HG02840 (cell line): ENCODE measurements around the gene ZNF773.
"Not testable (repeated sequence)": the region's sequence is repeated elsewhere in the genome, so short reads cannot be mapped to it uniquely, and the experiment has no call there.

Experiments
- ATAC-seq: cut with Tn5 transposase; IDR thresholded peaks from one replicate; pipeline ENCODE4 v1.9.1; 2021; ENCODE audit warnings: mild to moderate bottlenecking, moderate library complexity, moderate number of reproducible peaks; ENCODE audit not compliant: unreplicated experiment, low FRiP score

Gene ZNF773

GRCh38 chr19:57499680-57500395 is at the start of gene ZNF773:
ZNF773 (plus strand) TSS chr19:57499938; CDS start chr19:57500081, 143 bp downstream.
- peak; percentile 98 for ATAC-seq

DNA sequence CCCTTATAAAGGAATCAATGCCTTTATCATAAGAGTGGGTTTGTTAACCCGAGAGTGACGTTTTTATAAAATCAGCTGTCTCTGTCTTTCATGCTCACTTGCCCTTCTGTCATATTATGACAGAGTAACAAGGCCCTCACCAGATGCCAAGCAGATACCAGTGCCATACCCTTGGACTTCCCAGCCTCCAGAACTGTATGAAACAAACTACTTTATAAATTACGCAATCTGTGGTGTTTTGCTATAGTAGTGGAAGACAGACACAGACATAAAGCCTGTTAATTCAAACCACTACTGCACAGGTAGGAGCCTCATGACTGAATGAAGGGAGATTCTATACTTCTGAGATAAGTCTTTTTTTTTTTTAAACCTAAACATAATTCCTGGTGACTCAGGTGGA is 47.4 kb upstream of the ZNF773 start:
- no peak for ATAC-seq

GRCh38 chr19:57465680-57466381 is 33.9 kb upstream of the ZNF773 start:
- ATAC-seq: no peak

- ATAC-seq: no peak
Observed at GRCh38 chr19:57466489-57466888, 33.2 kb upstream of the ZNF773 start.

DNA sequence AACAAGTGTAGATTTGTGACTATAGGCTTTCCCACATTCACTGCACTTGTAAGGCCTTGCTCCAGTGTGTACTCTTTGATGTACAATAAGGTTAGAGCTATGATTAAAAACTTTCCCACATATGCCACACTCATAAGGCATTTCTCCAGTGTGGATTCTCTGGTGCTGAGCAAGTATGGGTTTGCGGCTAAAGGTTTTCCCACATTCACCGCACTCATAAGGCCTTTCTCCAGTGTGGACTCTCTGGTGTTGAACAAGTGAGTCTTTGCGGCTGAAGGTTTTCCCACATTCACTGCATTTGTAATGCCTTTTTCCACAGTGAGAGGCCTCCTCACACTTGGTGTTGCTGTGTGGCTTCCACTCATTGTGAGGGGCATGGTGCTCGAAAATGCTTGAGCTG is 26.1 kb upstream of the ZNF773 start:
- no peak for ATAC-seq

GRCh38 chr19:57477191-57478008 is 22.3 kb upstream of the ZNF773 start, which contains the start of gene ZNF772:
ZNF772 (minus strand) TSS chr19:57477566; CDS start chr19:57477309, 257 bp downstream.
- peak; percentile 97 for ATAC-seq

DNA sequence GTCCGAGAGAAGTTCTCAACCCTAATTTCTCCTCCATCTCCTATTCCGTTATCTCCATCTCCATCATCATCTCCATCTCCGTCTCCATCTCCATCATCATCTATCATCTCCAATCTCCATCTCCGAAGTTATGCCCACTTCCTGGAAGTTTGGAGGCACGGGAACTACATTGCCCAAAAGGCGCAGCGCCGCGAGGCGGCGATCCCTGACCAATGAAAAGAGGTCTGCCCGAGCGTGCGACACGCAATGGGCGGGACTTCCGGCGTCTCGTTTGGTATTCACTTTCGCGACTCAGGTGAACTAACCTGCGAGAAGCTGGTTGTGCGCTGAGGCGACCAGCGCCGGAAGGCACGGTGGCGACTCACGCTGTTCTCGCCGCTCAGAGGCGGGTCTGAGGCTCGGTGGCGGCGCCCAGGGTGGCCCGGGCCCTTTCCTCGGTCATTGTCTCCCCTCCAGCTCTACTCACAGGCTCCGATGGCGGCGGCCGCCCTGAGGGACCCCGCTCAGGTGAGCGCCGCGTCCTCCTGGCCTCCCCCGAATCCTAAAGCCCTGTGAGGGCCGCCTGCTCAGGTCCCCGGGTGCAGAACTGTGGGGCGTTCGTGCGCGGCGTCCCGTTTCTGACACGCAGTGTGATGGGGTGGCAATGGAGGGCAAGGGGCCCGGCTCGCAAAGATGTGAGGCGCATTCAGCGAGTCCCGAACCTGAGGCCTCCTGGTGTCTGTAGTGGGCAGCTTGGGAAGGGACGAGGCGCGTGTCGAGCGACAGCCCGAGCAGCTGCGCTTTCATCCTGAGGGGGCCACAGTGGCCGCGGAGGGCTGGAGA is 12.1 kb upstream of the ZNF773 start, which contains the start of gene ZNF419:
TSS of gene ZNF419 (plus strand) at position 274 of the 822 bp plus-strand sequence. CDS start at position 475, 201 bp downstream.
- peak; percentile 91 for ATAC-seq

- peak; percentile 13 for ATAC-seq
Observed at GRCh38 chr19:57488299-57488644, 11.5 kb upstream of the ZNF773 start.

DNA sequence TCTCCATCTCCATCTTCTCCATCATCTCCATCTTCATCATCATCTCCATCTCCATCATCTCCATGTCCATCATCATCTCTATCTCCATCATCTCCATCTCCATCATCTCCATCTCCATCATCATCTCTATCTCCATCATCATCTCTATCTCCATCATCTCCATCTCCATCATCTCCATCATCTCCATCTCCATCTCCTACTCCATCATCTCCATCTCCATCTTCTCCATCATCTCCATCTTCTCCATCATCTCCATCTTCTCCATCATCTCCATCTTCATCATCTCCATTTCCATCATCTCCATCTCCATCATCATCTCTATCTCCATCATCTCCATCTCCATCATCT is 432 bp upstream of the ZNF773 start:
- ATAC-seq: not testable (repeated sequence)

- ATAC-seq: not testable (repeated sequence)
Observed at GRCh38 chr19:57500400-57500799, 662 bp downstream of the ZNF773 start.

DNA sequence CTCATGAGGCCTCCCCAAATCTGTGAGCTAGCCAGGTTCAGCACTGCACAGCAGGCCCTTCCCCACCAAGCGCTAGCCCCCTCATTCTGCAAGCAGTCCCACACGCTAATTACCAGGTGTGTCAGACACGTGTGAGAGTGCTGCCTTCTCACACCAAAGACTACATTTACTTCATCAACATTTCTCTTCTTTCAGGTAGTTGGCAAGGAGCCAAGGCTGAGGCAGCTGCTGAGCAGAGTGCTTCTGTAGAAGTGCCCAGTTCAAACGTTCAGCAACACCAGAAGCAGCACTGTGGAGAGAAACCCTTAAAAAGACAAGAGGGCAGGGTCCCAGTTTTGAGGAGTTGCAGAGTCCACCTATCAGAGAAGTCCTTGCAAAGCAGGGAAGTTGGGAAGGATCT is 6.4 kb downstream of the ZNF773 start:
- no peak for ATAC-seq

- ATAC-seq: no peak
Observed at GRCh38 chr19:57511484-57511883, 11.7 kb downstream of the ZNF773 start.

- no peak for ATAC-seq
Observed at GRCh38 chr19:57512845-57513244, 13.1 kb downstream of the ZNF773 start.

DNA sequence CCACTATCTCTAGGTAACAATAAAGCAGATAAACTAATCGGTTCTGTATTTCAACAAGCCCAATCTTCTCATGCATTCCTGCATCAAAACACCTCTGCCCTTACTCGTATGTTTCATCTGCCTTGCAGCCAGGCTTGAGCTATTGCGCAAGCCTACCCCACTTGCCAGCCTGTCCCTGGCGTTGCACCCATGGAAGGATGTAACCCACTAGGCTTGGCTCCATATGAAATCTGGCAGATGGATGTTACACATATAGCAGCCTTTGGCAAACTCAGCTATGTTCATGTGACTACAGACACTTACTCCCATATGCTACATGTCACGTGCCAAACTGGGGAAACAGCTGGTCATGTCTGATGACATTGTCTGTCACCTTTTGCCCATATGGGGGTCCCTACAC is 15.5 kb downstream of the ZNF773 start:
- ATAC-seq: no peak

- not testable (repeated sequence) for ATAC-seq
Observed at GRCh38 chr19:57518021-57518420, 18.3 kb downstream of the ZNF773 start.

- ATAC-seq: peak; percentile 98
Observed at GRCh38 chr19:57527136-57527881, 27.6 kb downstream of the ZNF773 start, which contains the start of gene ZNF549. ZNF549 (plus strand) TSS chr19:57527356; CDS start chr19:57527574, 218 bp downstream.

GRCh38 chr19:57537953-57538547 is 38.3 kb downstream of the ZNF773 start:
- ATAC-seq: no peak

- no peak for ATAC-seq
Observed at GRCh38 chr19:57546513-57546912, 46.8 kb downstream of the ZNF773 start.

DNA sequence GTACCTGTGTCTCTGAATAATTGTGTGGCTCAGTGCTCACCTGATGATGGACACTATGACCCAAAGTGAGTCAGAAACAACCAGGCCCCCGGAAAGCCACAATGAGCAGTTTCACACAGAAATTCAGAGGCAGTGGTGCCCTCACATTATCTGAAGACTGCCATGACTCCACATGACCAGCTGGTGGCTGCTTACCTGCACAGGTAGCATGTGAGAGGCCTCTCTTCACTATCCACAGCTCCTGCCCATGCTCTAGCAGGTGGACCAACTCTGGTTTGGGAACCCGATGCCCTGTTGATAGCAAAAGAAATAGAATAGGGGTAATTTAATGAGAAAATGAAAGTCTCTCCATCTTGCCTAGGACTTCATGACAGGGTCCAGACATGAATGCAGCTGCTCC is 52.7 kb downstream of the ZNF773 start:
- no peak for ATAC-seq
